Measurements from ENCODE around the gene EMP1. TPM values are rescaled to one million over a fixed set of nuclear protein-coding genes. Genes with fewer than 3 reads are reported as not detected.

Gene EMP1
- polyA plus RNA-seq, 4 donors, result 11.6 to 65.9 (median 22.9) TPM

Other genes with a start within 250 kb of the EMP1 start
- gene GPRC5D, start 244.6 kb upstream of the EMP1 start, polyA plus RNA-seq, result 1 to 10 TPM in 1 of 4 donors, under 1 TPM in 1, not detected in 2; 0.22 to 1.4 TPM
- 100 to 1,000 TPM; 214 to 642 (median 428) TPM for gene HEBP1, start 196.5 kb upstream of the EMP1 start, polyA plus RNA-seq
- 1 to 10 TPM in 2 of 4 donors, under 1 TPM in 2; 0.45 to 7.8 (median 1.4) TPM for gene FAM234B, start 152.3 kb upstream of the EMP1 start, polyA plus RNA-seq
- 10 to 100 TPM in 1 of 4 donors, 1 to 10 TPM in 2, under 1 TPM in 1; 0.85 to 13.2 (median 3.4) TPM for gene GSG1, start 93.1 kb upstream of the EMP1 start, polyA plus RNA-seq